GM15510 (cell line): Measurements from ENCODE around the gene ALG9.

Source experiments
- POLR2A ChIP-seq: IDR thresholded peaks from 3 replicates; pipeline ENCODE4 v1.6.1; 2011; ENCODE audit warnings: borderline replicate concordance; ENCODE audit not compliant: insufficient read length; ENCODE audit errors: extremely low read depth

ALG9 gene

GRCh38 chr11:111748035-111748804 is 123.2 kb downstream of the ALG9 start:
- TF ChIP-seq POLR2A = no peak

- no peak for TF ChIP-seq POLR2A
Observed at GRCh38 chr11:111745719-111746504, 125.5 kb downstream of the ALG9 start.

- TF ChIP-seq POLR2A = no peak
Observed at GRCh38 chr11:111743700-111744099, 127.7 kb downstream of the ALG9 start.

- no peak for TF ChIP-seq POLR2A
Observed at GRCh38 chr11:111741751-111742150, 129.6 kb downstream of the ALG9 start.

GRCh38 chr11:111739299-111739698 is 132.1 kb downstream of the ALG9 start:
- TF ChIP-seq POLR2A = no peak

- no peak for TF ChIP-seq POLR2A
Observed at GRCh38 chr11:111737444-111738210, 133.8 kb downstream of the ALG9 start.

- no peak for TF ChIP-seq POLR2A
Observed at GRCh38 chr11:111736621-111737443, 134.5 kb downstream of the ALG9 start.
